ENCODE data around the gene CLIC1.

GRCh38 chr6:31723980-31724691 lies 12.2 kb downstream of the CLIC1 start:
- TF ChIP-seq CTCF (conservative IDR thresholded peaks at IDR 0.05 in 1 of 2, IDR thresholded peaks at IDR 0.05 in 1 of 2; ENCODE audit: extremely low read depth in 1 of 2, insufficient read depth in 1 of 2, low read depth in 1 of 2, low read length in 2 of 2), result no peak
- TF ChIP-seq EZH2 (IDR thresholded peaks at IDR 0.05; ENCODE audit: borderline replicate concordance, low read length), result no peak

Data from mammary epithelial cell (primary cell).